CD4-positive, alpha-beta T cell treated with Interleukin-15 for 4 hours (primary cell): ENCODE data around the gene C20orf144.
"Not testable (repeated sequence)": the region's sequence is repeated elsewhere in the genome, so short reads cannot be mapped to it uniquely, and the experiment has no call there.

Experiments used
- DNase-seq: peaks from one replicate; pipeline ENCODE4 v3.0.0-alpha.2; 2020; ENCODE audit warnings: low spot score

The C20orf144 gene

GRCh38 chr20:33693741-33694638 is 31.9 kb downstream of the C20orf144 start:
- no peak for DNase-seq

- no peak for DNase-seq
These were observed 32.5 kb downstream of the C20orf144 start for GRCh38 chr20:33694639-33695012.

- DNase-seq = no peak
These were observed 34.3 kb downstream of the C20orf144 start for GRCh38 chr20:33696448-33696847.

DNA sequence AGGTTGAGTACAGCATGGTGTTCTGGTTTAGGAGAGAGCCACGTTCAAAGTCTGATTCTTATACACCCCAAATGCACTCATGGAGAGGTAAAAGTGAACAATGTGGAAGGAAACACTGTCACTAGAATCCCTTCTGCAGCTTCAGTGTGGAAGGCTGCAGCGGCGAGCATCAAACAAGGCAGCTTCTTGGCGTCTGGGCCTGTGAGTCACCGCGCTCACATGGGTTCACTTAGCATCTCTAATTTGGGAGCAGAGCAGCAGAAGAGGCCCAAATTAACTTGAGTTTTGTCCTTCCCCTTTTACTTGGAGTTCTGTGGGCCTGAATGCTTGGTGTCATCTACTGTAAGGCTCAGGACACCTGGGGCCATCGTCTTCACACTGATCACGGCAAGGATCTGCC is 35.0 kb downstream of the C20orf144 start:
- DNase-seq = no peak

- DNase-seq = not testable (repeated sequence)
These were observed 36.8 kb downstream of the C20orf144 start for GRCh38 chr20:33698966-33699365.

DNA sequence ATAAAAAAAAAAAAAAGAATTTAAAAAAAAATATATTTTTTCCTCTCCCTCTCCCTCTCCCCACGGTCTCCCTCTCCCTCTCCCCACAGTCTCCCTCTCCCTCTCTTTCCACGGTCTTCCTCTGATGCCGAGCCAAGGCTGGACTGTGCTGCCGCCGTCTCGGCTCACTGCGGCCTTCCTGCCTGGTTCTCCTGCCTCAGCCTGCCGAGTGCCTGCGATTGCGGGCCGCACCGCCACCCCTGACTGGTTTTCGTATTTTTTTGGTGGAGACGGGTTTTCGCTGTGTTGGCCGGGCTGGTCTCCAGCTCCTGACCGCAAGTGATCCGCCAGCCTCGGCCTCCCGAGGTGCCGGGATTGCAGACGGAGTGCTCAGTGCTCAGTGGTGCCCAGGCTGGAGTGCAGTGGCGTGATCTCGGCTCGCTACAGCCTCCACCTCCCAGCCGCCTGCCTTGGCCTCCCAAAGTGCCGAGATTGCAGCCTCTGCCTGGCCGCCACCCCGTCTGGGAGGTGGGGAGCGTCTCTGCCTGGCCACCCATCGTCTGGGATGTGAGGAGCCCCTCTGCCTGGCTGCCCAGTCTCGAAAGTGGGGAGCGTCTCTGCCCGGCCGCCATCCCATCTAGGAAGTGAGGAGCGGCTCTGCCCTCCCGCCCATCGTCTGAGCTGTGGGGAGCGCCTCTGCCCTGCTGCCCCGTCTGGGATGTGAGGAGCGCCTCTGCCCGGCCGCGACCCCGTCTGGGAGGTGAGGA is 38.7 kb downstream of the C20orf144 start:
- DNase-seq = not testable (repeated sequence)

DNA sequence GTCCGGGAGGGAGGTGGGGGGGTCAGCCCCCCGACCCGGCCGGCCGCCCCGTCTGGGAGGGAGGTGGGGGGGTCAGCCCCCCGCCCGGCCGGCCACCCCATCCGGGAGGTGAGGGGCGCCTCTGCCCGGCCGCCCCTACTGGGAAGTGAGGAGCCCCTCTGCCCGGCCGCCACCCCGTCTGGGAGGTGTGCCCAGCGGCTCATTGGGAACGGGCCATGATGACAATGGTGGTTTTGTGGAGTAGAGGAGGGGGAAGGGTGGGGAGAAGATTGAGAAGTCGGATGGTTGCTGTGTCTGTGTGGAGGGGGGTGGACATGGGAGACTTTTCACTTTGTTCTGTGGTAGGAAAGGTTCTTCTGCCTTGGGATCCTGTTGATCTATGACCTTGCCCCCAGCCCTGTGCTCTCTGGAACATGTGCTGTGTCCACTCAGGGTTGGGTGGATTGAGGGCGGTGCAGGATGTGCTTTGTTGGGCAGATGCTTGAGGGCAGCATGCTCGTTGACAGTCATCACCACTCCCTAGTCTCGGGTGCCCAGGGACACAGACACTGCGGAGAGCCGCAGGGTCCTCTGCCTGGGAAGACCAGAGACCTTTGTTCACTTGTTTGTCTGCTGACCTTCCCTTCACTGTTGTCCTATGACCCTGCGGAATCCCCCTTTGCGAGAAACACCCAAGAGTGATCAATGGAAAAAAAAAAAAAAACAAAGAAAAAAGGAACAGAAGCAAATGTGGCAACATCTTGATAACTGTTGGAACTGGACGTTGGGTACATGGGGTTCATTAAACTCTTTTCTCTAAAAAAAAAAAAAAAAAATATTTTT is 39.7 kb downstream of the C20orf144 start:
- no peak for DNase-seq

GRCh38 chr20:33702861-33703260 is 40.7 kb downstream of the C20orf144 start:
- no peak for DNase-seq

GRCh38 chr20:33703498-33704137 is 41.5 kb downstream of the C20orf144 start:
- no peak for DNase-seq

- DNase-seq = no peak
These were observed 42.2 kb downstream of the C20orf144 start for GRCh38 chr20:33704197-33704924.

GRCh38 chr20:33707668-33708067 is 45.5 kb downstream of the C20orf144 start:
- DNase-seq = no peak

DNA sequence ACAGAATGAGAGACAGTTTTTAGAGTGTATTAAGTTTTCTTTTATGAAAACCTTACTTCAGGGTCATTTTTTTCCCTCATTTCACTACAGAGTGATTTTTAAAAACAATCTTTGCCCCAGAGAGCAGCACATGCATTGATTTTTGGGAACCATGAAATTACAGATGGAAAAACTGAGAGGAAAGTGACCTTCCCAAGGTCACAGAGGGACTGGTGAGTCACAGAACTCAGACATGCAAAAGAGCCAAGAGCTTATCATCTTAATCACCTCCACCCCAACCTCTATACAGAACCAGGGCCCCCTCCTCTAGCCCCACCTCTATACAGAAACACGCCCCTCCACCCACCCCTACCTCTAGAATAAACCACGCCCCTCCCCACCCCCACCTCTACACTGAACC is 47.3 kb downstream of the C20orf144 start:
- no peak for DNase-seq

GRCh38 chr20:33709905-33710541 is 47.9 kb downstream of the C20orf144 start:
- no peak for DNase-seq

GRCh38 chr20:33710681-33711445 is 48.7 kb downstream of the C20orf144 start:
- no peak for DNase-seq

- no peak for DNase-seq
These were observed 49.3 kb downstream of the C20orf144 start for GRCh38 chr20:33711446-33711738.
